WERI-Rb-1 (cell line): ENCODE data around the gene VSTM1.

Experiments used
- DNase-seq: peaks from one replicate; pipeline ENCODE4 v3.0.0-alpha.2; 2020
- H3K27ac ChIP-seq: fragments of 250-450 bp; sonication (Bioruptor Pico); 2 replicates; pipeline ENCODE4 v1.5.1; 2020; ENCODE audit warnings: mild to moderate bottlenecking, moderate library complexity
- H3K27me3 ChIP-seq: fragments of 250-450 bp; sonication (Bioruptor Pico); 2 replicates; pipeline ENCODE4 v1.5.1; 2021; ENCODE audit warnings: mild to moderate bottlenecking, low read depth, moderate library complexity; ENCODE audit not compliant: insufficient read depth, severe bottlenecking
- H3K36me3 ChIP-seq: fragments of 250-450 bp; sonication (Bioruptor Pico); 2 replicates; pipeline ENCODE4 v1.5.1; 2020; ENCODE audit warnings: mild to moderate bottlenecking, moderate library complexity
- H3K4me3 ChIP-seq: 2 replicates; pipeline ENCODE4 v1.5.1; 2011; ENCODE audit warnings: low read depth, mild to moderate bottlenecking, control low read depth, low read length
- H3K9me3 ChIP-seq: fragments of 250-450 bp; sonication (Bioruptor Pico); 2 replicates; pipeline ENCODE4 v1.5.1; 2021; ENCODE audit warnings: mild to moderate bottlenecking, moderate library complexity; ENCODE audit not compliant: severe bottlenecking
- TF ChIP-seq, protein P1 (sequence below): IDR thresholded peaks from 2 replicates; pipeline ENCODE4 v1.5.1; 2011; ENCODE audit warnings: low read depth, mild to moderate bottlenecking, control low read depth, inconsistent platforms, low read length

Gene VSTM1

DNA sequence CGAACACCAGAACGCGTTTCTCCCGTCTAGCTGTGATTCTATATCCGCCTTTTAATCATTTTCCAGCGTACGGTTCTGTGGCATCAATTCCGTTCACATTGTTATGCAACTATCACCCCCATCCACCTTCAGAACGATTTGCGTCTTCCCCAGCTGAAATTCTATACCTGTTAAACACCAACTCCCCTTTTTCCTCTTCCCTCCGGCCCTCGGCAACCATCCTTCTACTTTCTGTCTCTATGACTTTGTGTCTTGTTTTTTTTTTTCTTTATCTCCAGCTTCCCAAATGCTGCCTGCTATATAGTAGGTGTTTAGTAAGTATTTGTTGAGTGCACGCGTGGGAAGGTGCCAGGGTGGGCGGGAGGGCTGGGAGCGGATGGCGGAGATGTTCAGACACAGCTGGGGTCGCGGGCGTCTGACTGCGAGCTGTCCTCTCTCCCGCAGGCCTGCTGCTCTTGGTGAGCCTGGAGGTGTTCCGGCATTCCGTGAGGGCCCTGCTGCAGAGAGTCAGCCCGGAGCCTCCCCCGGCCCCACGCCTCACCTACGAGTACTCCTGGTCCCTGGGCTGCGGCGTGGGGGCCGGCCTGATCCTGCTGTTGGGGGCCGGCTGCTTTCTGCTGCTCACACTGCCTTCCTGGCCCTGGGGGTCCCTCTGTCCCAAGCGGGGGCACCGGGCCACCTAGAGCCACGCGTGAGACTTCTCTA lies 52.0 kb downstream of the VSTM1 start:
- Histone ChIP-seq H3K27ac (no peak overlapping the region), H3K27me3 (no peaks in the 10 kb centered on the region), H3K36me3 (no peaks in the 10 kb centered on the region), H3K9me3 (no peaks in the 10 kb centered on the region), H3K4me3 (no peak overlapping the region)
- no peak for DNase-seq
- TF ChIP-seq, protein P1, sequence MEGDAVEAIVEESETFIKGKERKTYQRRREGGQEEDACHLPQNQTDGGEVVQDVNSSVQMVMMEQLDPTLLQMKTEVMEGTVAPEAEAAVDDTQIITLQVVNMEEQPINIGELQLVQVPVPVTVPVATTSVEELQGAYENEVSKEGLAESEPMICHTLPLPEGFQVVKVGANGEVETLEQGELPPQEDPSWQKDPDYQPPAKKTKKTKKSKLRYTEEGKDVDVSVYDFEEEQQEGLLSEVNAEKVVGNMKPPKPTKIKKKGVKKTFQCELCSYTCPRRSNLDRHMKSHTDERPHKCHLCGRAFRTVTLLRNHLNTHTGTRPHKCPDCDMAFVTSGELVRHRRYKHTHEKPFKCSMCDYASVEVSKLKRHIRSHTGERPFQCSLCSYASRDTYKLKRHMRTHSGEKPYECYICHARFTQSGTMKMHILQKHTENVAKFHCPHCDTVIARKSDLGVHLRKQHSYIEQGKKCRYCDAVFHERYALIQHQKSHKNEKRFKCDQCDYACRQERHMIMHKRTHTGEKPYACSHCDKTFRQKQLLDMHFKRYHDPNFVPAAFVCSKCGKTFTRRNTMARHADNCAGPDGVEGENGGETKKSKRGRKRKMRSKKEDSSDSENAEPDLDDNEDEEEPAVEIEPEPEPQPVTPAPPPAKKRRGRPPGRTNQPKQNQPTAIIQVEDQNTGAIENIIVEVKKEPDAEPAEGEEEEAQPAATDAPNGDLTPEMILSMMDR = no peak

DNA sequence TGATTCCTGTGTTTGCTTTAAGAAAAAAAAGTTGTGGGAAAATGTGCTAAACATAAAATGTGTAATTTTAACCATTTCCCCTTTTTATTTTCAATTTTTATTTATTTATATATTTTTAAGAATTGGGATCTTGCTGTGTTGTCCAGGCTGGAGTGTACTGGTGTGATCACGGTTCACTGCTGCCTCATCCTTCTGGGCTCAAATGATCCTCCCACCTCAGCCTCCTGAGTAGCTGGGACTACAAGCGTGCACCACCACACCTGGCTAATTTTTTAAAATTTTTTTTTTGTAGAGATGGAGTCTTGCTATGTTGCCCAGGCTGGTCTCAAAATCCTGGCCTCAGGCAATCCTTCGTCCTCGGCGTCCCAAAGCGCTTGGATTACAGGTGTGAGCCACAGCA lies 53.2 kb downstream of the VSTM1 start:
- H3K27me3 ChIP-seq = no peaks in the 10 kb centered on the region
- no peaks in the 10 kb centered on the region for H3K36me3 ChIP-seq
- no peak overlapping the region for H3K4me3 ChIP-seq
- TF ChIP-seq, protein P1 = no peak
- no peak overlapping the region for H3K27ac ChIP-seq
- DNase-seq = no peak
- H3K9me3 ChIP-seq = no peaks in the 10 kb centered on the region

DNA sequence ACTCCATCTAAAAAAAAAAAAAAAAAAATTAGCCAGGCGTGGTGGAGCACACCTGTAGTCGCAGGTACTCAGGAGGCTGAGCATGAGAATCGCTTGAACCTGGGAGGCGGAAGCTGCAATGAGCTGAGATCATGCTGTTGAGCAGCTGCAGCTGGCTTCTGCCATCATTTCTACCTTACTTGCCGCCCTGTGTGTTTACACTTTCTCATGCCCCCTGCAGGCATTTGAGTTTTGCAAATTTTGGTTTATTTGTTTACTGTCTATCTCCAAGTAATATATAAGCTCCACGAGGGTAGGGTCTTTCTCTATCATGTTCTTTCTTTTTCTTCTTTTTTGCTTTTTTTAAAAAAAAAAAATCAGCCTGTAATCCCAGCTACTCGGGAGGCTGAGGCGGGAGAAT lies 54.3 kb downstream of the VSTM1 start:
- no peaks in the 10 kb centered on the region for H3K9me3 ChIP-seq
- TF ChIP-seq, protein P1 = no peak
- no peak overlapping the region for H3K4me3 ChIP-seq
- H3K27me3 ChIP-seq = no peaks in the 10 kb centered on the region
- no peak overlapping the region for H3K27ac ChIP-seq
- DNase-seq = no peak
- H3K36me3 ChIP-seq = no peaks in the 10 kb centered on the region

DNA sequence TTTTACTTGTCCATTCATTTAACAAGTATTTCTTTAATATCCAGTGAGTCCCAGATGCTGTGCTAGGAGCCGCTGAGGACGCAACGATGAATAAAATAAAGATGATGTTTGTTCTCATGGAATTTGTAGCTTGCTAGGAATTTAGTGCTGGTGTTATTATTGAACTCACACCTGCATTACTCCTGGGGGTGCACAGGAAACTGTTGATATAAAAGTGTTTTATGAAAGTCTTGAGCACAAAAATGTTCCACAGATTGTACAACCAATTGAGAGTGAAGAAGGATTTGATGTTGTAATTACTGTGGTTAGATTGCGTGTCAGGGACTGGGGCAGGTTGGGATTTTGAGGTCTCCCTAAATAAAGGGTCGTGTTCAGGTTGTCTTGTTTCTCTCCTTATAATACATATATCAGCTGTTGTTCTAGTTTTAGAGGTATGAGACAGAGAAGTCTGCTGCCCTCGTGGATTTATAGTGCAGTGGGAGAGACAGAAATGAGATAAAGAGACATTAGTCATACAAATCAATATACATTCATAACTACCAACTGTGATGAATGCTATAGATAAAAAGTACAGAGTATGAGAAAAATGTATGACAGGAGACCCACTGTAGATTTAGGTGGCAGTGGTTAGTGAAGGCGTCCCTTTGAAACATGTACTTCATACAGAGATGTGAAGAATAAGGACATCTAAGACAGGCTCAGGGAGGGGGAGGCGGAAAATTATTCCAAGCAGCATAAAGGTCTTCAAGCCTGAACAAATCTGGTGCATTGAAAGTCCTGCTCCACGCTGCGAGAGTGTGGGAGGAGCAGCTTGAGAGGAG lies 61.0 kb downstream of the VSTM1 start:
- TF ChIP-seq, protein P1 = no peak
- no peaks in the 10 kb centered on the region for H3K9me3 ChIP-seq
- no peak for DNase-seq
- no peaks in the 10 kb centered on the region for H3K27me3 ChIP-seq
- H3K4me3 ChIP-seq = no peak overlapping the region
- no peaks in the 10 kb centered on the region for H3K36me3 ChIP-seq
- no peak overlapping the region for H3K27ac ChIP-seq

DNA sequence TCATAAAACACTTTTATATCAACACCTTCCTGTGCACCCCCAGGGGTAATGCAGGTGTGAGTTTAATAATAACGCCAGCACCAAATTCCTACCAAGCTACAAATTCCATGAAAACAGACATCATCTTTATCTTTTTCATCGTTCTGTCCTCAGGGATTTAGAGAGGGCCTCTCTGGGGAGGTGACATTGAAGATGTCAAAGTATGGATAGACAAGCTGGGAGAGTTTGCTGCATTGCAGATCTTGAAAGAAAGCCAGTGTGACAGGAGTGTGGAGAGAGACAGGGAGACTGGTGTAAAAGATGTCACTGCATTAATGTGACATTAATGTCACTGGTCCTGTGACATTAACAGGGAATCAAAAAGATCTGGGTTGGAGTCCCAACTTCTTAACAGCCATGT lies 62.2 kb downstream of the VSTM1 start:
- Histone ChIP-seq H3K9me3 (no peaks in the 10 kb centered on the region), H3K4me3 (no peak overlapping the region), H3K27me3 (no peaks in the 10 kb centered on the region), H3K27ac (no peak overlapping the region), H3K36me3 (no peaks in the 10 kb centered on the region)
- TF ChIP-seq, protein P1 = no peak
- no peak for DNase-seq
